Measurements from ENCODE around the gene LYPLAL1.

LYPLAL1 gene

DNA sequence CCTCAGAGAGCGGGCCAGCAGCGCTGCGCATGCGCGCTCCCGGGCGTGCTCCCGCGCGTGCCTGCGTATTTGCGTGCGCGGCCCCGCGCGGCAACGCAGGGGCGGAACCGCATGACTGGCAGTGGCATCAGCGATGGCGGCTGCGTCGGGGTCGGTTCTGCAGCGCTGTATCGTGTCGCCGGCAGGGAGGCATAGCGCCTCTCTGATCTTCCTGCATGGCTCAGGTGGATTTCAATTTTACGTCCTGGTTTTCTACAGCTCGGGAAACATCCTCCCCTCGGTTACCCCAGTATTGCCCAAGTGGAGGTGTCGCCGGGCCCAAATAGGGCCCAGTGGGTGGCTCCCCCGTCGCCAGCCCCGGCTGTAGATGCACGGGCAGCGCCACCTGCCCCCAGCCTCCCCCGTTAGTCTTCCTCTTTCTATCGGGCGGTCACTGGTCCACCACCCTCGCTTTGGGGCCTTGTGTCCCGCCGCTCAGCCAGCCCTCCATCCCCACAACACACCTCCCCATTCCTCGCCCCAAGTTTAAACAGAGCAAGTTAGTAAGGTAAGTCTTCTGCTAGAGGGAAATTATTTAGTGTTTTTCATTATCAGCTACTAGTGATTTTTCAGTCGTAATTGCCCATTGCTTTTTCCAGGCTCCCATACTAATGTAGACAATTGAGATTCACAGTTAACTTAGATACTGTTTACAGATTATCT, at the start of gene LYPLAL1:
Gene LYPLAL1, plus strand, starts transcription at position 121 of the 702 bp plus-strand sequence. Its CDS starts 13 bp downstream, at position 134.
- peak; percentile 68 for DNase-seq

- no peak for DNase-seq
Measured at GRCh38 chr1:219124163-219124562, 49.5 kb upstream of the LYPLAL1 start.

- no peak for DNase-seq
Measured at GRCh38 chr1:219125342-219125741, 48.3 kb upstream of the LYPLAL1 start.

GRCh38 chr1:219126377-219126776, 47.3 kb upstream of the LYPLAL1 start:
- no peak for DNase-seq

- DNase-seq = no peak
Measured at GRCh38 chr1:219128957-219129356, 44.7 kb upstream of the LYPLAL1 start.

DNA sequence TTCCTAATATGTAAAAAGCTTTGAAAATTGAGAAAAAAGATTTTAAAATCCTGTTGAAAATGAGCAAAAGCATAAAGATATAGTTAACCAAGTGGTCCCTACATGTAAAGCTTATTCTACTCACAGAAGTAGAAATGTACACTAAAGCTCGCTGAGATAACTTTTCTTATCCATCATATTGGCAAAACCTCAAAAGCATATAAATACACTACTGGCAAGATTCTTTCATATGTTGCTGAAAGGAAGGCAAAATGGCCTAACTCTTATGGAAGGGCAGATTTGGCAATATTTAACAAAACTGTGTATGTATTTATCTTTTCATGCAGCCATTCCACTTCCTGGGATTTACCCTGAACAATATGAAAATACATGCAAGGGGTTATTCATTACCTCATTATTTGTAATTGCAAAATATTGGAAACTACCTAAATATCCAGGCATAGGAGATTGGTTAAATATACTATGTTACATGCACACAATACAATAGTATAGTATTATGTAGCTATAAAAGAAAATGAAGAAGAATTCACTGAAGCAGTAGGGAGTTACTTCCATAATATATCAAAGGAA, 43.2 kb upstream of the LYPLAL1 start:
- DNase-seq = no peak

GRCh38 chr1:219132939-219133338, 40.7 kb upstream of the LYPLAL1 start:
- DNase-seq = no peak

DNA sequence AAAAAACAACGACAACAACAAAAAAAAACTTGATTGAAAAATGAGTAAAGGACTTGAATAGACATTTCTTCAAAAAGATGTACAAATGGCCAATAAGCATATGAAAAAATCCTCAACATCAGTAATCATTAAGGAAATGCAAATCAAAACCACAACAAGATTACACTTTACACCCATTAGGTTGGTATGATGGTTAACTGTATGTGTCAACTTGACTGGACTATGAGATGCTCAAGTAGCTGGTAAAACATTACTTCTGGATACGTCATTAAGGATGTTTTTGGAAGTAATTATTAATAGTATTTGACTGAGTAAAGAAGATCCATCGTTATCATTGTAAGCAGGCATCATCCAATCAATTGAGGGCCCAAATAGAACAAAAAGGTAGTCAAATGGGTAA, 34.9 kb upstream of the LYPLAL1 start:
- no peak for DNase-seq

DNA sequence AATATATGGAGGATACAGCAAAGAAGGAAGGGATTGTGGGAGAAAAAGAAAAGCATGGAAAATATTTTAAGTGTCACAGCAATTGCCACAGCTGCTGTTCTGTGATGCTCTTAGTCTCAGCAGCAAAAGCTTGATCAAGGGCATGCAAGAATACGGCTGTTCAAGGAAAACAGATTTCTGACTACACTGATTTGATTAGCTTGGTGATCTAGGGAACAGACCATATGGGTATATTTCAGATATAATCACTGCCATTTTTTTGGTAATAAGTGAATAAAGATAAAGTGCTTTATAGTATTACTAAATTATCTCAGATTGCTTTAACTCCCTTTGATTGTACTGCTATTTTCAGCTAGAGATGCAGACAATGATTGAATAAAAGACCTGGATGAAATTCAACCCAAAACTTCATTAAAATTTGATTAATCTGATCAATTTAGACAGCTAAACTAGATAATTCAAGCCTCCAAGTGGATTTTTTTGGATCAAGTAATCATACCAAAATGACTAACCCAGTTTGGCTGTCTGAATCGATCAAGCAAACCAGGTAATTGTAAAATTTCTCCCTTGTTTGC, 33.3 kb upstream of the LYPLAL1 start:
- no peak for DNase-seq

GRCh38 chr1:219143735-219144134, 29.9 kb upstream of the LYPLAL1 start:
- no peak for DNase-seq

DNA sequence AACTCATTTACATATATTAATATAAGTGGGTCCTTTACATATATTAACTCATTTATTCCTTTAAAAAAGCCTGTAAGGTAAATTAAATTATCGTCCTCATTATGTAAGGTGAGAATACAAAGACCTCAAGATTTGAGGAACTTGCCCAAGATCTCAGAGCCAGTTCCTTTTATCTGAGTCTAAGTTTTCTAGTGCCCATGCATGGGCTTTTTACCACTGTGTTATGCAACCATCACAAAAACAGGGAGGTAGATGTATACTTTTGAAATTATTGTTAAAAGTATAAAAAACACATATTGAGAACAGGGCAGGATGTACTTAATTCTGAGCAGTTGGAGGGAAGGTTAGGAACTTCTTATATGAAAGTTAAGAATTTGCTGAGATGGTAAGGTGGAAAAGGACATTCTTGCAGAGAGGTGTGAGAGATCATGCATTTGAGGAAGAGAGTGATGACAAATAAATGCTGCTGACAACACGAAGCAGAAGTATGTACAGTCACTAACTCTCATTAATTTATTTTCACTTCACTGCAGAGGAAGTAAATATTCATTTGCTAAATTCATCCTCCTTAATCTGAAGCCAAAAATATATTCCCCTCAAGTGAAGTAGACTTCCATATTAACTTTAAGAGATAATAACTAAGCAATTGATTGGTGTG, 28.9 kb upstream of the LYPLAL1 start:
- no peak for DNase-seq

DNA sequence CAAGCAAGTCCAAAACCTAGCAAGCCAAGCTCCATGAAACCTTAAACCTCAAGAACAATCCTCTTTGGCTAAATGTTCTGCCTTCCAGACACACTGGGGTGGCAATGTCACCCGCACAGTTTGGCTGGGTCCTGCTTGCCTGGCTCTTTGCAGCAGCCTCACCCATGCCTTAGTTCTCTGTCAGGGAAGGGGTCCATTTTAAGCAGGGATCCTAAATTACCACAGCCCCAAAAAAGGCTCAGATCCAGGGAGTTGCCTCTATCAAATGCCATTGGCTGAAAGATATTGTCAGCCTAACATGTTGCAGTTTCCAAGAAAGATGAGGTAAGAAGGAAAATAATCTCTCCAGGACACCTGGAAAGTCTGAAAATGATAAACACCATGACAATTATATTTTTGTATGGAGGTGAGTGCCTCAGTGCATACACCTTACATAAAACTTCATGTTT, 26.1 kb upstream of the LYPLAL1 start:
- DNase-seq = no peak

DNA sequence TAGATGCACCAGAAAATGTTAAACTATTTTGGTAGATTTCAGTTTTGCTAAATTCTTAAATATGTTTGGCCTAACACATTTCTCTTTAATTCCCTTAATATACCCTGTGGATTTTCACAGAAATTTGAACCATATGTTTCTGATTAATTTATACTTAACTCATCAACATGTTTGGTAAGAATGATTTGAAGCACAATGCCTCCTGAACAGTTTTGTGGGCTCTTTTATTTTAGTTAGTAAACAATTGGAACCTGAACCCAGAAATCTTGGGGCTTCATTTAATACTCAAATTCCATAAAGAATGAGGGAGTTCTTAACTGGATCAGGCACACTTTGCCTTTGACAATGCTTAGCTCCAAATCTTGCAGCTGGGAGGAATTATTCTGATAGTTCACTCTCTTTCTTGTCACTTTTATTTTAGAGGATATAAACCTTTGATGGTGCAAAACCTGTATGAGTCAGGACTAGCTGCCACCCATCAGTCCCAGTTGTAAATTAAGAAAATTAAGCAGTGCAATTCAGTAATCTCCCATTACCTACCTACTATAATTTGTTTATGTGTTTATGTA, 24.6 kb upstream of the LYPLAL1 start:
- no peak for DNase-seq

DNA sequence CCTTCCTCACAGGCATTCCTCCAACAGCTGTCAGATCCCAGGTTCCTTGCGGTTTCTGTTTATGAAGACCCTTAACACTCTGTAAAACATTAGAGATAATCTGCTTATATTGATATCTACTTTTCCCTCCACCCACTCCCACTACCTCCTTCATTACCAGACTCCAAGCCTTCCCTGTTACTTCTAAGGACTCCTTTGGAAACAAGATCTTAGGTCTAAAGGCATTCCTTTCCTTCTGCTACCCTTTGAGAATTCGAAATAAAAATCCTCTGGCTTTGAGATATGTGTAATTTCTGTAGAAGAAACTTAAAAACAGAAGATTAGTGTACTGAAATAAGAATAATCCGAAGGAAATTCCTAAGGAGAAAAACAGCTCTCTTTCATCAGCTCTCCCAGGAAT, 23.7 kb upstream of the LYPLAL1 start:
- DNase-seq = no peak

GRCh38 chr1:219150913-219151312, 22.8 kb upstream of the LYPLAL1 start:
- no peak for DNase-seq

DNA sequence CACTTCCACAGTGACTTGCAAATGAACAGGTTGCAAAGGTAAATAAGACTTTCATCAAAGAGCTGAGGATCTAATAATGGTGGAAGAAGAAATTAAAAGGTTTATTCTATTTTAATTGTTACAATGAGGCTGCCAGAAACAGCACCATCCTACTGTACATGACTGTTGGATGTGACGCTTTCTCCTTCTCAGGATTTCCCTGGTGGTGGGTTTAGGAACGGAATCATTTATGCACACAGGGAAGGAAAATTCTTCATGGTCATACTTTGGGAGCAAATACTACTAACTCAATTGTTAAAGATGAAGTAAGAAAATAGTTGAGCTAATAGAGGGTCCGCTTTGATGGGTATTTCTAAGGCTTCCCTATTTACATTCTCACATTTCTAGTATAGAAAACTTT, 22.2 kb upstream of the LYPLAL1 start:
- DNase-seq = no peak

GRCh38 chr1:219152751-219153150, 20.9 kb upstream of the LYPLAL1 start:
- no peak for DNase-seq

DNA sequence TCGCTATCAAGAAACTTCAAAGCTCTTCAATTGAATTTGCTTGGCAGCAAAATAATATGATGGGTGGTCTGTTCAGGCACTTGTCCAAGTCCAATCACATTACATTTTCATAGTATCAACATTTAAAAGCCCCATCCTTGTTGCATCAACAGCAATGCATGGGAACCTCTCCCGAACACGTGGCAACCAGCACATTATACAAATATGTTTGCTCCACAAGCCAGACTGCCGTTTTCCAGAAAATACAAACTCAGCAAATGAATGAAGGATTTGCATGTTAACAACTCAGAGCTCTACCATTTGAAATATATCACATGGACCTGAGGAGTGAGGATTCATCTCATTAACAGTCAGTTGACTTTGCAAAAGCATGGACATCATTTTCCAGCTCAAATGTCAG, 20.0 kb upstream of the LYPLAL1 start:
- DNase-seq = no peak

DNA sequence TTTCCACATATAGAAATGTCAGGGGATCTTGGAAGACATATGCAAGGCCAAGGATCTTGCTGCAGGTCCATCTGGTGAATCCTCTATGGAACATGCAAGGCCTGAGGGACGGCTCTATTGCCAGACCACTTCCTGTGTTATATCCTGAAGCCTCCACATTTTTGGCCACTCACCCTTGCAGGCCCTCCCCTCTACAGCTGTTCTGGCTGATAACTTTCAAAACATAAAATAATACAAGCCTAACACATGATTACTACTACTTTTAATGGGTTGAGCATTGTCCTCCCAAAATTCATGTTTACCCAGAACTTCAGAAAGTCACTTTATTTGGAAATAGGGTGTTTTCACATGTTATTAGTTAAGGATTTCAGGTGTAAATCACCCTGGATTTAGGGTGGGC, 18.5 kb upstream of the LYPLAL1 start:
- DNase-seq = no peak

DNA sequence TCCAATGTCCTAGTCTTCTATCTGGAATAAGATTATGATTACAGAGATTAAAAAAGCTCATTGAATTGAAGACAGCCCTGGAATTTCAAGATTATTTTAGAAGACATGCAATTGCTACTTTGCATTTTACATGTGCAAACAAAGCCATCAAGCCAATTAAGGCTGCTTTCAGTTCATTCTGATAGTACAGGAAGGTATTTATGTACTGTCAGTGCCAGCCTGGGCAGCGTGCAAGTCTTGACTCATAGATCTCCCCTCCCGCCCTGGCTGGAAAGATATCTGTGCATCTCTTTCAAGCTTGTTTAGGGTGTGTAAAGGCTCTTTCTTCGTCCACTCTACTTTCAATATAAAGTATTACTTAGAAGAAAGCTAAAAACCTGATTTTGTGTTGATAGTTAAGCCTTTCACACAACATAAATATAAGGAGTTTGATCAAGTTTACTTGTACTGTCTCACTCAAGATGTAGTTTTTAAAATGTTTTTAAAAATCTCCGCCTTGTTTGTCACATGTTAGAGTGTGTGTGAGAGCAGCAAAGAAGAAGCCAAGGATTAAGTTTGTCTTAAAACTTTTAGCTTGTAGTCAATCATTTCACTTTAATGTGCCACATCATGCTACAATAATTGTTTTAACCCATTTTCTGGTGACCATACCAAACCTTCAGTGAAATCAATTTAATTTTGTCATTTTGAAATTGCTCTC, 13.6 kb upstream of the LYPLAL1 start:
- no peak for DNase-seq

DNA sequence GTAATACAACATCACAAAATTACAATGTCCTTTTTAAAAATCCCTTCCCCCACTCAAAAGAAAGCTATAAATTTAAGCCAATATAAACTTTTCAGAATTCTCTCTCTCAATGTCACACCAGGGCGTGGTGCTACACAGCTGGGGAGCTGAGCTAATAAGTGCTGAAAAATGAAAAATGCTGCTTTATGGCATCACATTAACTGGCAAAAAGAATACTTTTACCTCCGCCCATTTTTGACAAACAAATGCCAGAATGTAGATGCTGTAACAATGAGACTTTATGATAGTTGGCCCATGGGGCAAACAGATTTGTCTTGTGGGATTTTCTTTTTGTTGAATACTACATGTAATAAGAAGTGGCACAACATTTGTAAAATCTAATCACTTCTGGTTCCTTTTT, 12.7 kb upstream of the LYPLAL1 start:
- no peak for DNase-seq

GRCh38 chr1:219161371-219161770, 12.3 kb upstream of the LYPLAL1 start:
- no peak for DNase-seq

GRCh38 chr1:219163401-219163954, 10.2 kb upstream of the LYPLAL1 start:
- DNase-seq = no peak

All from DMS153 (cell line).